IPS-11a (cell line): ENCODE measurements around the gene TLN1.

Experiments
- H3K4me3 ChIP-seq: one replicate; pipeline ENCODE4 v1.5.1; 2013; ENCODE audit warnings: low read depth, low read length, control low read depth

Gene TLN1

GRCh38 chr9:35731415-35732184, 395 bp downstream of the TLN1 start:
- peak overlapping the region; percentile 77 for H3K4me3 ChIP-seq

GRCh38 chr9:35730486-35730854, 1.5 kb downstream of the TLN1 start:
- no peak overlapping the region for H3K4me3 ChIP-seq

GRCh38 chr9:35729700-35730485, 2.1 kb downstream of the TLN1 start:
- H3K4me3 ChIP-seq, result no peak overlapping the region

- no peak overlapping the region for H3K4me3 ChIP-seq
Measured at GRCh38 chr9:35729101-35729500, 2.9 kb downstream of the TLN1 start.

- H3K4me3 ChIP-seq, result no peak overlapping the region
Measured at GRCh38 chr9:35728041-35728971, 3.7 kb downstream of the TLN1 start.

- H3K4me3 ChIP-seq, result no peak overlapping the region
Measured at GRCh38 chr9:35727676-35728040, 4.3 kb downstream of the TLN1 start.

GRCh38 chr9:35726931-35727330, 5.1 kb downstream of the TLN1 start:
- H3K4me3 ChIP-seq, result no peak overlapping the region

- H3K4me3 ChIP-seq, result no peak overlapping the region
Measured at GRCh38 chr9:35725362-35725761, 6.6 kb downstream of the TLN1 start.

- no peak overlapping the region for H3K4me3 ChIP-seq
Measured at GRCh38 chr9:35723908-35724307, 8.1 kb downstream of the TLN1 start.

GRCh38 chr9:35723426-35723825, 8.6 kb downstream of the TLN1 start:
- no peak overlapping the region for H3K4me3 ChIP-seq

GRCh38 chr9:35719546-35719945, 12.4 kb downstream of the TLN1 start:
- H3K4me3 ChIP-seq, result no peak overlapping the region

GRCh38 chr9:35718721-35719511, 13.1 kb downstream of the TLN1 start:
- no peak overlapping the region for H3K4me3 ChIP-seq

- H3K4me3 ChIP-seq, result no peak overlapping the region
Measured at GRCh38 chr9:35717132-35717870, 14.7 kb downstream of the TLN1 start.

- no peak overlapping the region for H3K4me3 ChIP-seq
Measured at GRCh38 chr9:35716230-35716629, 15.8 kb downstream of the TLN1 start.

- H3K4me3 ChIP-seq, result no peak overlapping the region
Measured at GRCh38 chr9:35714579-35715252, 17.3 kb downstream of the TLN1 start.

- H3K4me3 ChIP-seq, result no peak overlapping the region
Measured at GRCh38 chr9:35714123-35714522, 17.9 kb downstream of the TLN1 start.

GRCh38 chr9:35713578-35713977, 18.4 kb downstream of the TLN1 start:
- H3K4me3 ChIP-seq, result no peak overlapping the region

GRCh38 chr9:35712762-35713400, 19.1 kb downstream of the TLN1 start:
- no peak overlapping the region for H3K4me3 ChIP-seq
